CD4-positive, alpha-beta T cell treated with Interleukin-17A for 1 hour (primary cell): Measurements from ENCODE around the gene ACO2.
A peak's percentile ranks its signal among the peaks of the same experiment; 100 is the strongest.
"Not testable (repeated sequence)": the region's sequence is repeated elsewhere in the genome, so short reads cannot be mapped to it uniquely, and the experiment has no call there.

Experiments used
- DNase-seq: peaks from one replicate; pipeline ENCODE4 v3.0.0-alpha.2; 2020

Gene ACO2

DNA sequence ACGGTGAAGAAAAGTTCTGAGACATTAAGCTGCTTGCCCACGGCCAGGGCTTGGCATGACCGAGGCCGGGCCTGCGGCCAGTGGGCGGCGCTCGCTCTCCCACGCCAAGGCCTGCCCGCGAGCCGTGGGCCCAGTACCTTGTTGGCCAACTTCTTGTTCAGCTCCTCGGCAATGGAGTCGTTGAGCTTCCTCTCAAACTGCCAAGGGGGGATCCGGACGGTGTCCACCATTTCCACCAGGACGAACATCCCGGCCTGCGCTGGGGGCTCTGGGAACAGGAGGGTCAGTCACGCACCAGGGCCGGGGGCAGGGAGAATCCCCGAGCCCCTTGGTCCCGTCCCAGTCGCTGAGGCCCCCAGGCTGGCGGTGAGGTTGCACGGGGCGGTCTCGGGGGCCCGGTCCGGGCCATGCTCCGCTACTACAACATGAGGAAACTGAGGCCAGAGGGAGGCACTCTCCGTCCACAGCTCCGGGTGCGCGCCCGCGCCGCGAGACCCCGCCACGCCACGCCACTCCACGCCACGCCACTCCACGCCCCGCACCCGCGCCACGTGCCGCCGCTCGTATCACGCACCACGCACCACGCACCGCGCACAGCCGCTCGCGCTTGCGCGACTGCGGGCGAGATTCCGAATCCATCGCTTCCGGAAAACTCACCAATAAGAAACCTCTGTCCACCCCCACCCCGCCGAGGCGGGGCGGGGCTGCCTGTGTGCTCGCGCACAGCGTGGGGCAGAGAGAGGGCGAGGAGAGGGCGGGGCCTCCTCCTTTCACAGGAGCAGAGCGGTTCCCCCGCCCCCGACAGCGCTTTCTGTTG is 75.1 kb downstream of the ACO2 start, which contains the start of gene POLR3H:
POLR3H (minus strand) TSS at position 617 of the 817 bp plus-strand sequence; CDS start at position 248, 369 bp downstream.
- peak; percentile 97 for DNase-seq

- DNase-seq = no peak
These were observed 76.0 kb downstream of the ACO2 start for GRCh38 chr22:41544671-41545476.

DNA sequence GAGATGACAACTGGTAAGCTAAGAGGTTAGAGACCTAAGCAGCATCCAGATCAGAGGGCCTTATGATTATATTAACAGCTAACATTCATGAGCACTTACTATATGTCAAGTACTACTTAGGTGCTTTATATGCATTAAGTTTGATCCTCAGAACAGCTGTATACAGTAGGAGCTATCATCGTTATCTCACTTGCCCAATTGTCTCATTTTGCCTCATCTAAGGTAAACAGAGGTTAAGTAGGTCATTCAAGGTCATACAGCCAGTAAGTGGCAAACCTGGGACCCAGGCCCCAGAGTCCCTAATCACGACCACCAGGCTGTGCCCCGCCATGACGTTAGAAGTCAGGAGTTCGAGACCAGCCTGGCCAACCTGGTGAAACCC is 79.9 kb downstream of the ACO2 start:
- no peak for DNase-seq

DNA sequence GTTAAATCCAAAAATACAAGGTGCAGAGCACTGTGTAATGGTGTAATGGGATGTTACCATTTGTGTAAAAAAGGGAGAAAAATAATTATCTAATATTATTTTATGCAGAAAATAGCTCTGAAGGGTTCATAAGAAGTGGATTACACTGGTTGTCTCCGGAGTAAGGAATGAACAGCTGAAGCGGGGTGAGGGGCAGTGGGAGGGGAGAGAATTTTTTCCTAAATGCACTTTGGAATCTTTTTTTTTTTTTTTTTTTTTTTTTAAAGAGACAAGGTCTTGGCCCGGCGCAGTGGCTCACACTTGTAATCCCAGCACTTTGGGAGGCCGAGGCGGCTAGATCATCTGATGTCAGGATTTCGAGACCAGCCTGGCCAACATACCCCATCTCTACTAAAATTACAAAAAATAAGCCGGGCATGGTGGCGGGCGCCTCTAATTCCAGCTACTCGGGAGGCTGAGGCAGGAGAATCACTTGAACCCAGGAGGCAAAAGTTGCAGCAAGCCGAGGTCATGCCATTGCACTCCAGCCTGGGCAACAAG is 82.1 kb downstream of the ACO2 start:
- DNase-seq = no peak

DNA sequence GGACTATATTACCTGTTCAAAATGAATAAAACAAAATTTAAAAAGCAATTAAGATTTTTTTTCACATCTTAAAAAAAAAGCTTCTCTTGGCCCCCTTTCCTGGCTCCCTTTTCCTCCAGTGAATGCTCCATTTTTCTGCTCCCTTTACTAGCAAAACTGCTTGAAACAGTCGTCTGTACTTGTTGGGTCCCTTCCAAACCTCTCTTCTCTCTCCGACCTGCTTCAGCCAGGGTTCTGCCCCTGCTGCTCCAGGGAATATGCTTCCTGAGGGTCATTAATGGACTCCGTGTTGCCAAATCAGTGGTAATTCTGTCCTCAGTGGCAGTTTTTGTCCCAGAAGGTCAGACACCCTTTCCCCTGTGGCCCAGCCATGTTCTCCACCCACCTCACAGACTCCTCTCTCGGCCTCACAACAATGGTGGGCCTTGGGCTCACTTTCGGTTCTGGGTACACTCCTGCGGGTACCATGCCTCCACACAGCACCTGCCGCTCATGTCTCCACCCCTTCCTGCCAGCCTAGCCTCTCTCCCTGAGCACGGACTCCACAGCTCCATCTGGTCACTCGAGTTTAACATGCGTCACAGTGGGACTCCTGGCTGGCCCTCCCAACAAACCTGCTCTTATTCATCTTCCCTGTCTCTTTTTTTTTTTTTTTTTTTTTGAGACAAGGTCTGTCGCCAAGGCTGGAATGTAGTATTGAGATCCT is 83.1 kb downstream of the ACO2 start:
- no peak for DNase-seq

DNA sequence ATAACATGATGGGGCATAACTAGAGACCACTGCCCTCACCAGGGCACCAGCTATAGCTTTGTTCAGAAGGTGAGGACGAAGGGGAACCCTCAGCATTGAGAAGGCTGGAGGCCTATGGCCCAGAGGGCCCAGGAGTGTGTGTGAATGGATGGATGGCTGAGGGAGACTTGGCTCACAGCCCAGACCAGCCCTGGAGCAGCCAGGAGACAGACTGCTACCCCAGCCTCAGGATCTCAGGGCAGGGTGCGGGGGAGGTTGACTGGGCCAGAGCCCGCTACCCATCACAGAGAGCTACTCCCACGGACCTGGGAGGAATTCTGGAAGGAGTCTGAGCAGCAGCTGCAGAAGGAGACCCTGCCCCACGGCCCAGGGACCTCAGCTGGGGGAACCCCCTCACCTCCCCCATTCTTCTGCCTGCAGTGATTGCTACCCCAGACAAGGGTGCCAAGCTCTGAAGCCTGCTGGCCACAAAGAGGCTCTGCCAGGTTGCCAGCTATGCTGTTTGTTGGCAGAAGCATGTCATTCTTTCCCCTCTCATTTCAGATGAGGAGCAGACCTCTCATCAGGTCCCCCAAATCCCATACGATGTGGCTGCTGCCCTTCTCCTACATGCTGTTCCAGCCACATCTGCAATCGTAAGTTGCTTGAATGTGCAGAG is 86.5 kb downstream of the ACO2 start:
- DNase-seq = no peak

DNA sequence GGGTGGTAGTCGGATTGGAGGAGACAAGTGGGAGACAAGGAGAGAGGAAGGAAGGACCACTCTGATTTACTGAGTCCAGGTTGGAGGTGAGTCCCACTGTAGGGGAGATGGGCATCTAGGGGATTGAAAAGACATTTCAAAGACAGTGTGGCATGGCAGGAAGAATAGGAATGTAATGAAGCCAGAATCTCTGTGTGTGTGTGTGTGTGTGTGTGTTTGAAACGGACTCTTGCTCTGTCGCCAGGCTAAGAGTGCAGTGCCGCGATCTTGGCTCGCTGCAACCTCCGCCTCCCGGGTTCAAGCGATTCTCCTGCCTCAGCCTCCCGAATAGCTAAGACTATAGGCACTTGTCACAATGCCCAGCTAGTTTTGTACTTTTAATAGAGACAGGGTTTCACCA is 87.6 kb downstream of the ACO2 start:
- no peak for DNase-seq

GRCh38 chr22:41557401-41558240 is 88.7 kb downstream of the ACO2 start:
- DNase-seq = no peak

DNA sequence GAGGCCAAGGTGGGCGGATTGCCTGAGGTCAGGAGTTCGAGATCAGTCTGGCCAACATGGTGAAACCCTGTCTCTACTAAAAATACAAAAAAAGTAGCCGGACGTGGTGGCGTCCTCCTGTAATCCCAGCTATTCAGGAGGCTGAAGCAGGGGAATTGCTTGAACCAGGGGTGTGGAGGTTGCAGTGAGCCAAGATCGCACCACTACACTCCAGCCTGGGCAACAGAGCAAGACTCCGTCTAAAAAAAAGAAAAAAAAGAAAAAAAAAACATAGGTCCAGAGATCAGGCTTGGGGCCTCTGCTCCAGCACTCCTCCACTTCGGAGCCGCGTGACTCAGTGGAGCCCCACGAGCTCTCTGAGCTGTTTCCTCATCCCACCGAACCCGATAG is 89.3 kb downstream of the ACO2 start:
- DNase-seq = not testable (repeated sequence)

GRCh38 chr22:41560095-41560471 is 91.2 kb downstream of the ACO2 start:
- no peak for DNase-seq

- DNase-seq = no peak
These were observed 92.4 kb downstream of the ACO2 start for GRCh38 chr22:41561335-41561734.

- DNase-seq = no peak
These were observed 92.9 kb downstream of the ACO2 start for GRCh38 chr22:41561788-41562187.

- no peak for DNase-seq
These were observed 93.5 kb downstream of the ACO2 start for GRCh38 chr22:41562461-41562860.

DNA sequence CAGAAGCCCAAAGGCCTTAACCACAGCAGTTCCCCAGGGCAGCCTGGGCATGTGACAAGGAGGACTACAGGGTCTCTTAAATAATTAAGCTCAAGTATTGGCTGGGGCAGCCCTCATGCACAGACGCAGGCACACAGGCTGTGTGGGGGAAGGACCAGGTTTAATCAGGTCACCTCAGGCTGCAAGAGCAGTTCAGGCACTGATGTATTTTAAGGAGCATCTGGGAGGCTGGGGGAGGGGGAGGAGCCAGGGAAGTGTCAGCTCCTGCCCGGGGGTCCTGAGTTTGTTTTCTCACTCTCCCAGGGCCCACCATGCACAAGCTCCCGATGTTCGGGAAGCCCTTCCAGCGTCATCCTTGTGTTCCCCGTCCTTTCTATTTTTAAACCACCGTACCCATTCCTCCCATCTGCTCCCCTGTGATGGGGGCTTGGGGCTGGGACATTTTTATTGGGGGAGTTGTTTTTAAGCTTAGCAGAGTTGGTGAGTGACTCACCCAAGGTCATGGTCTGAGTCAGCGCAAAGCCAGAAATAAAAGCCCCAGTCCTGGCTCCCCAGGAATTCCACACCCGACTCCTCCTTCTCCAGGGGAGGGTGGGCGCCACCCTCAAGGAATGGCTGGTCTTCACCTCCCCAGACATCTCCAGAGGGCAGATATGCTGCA is 94.3 kb downstream of the ACO2 start:
- no peak for DNase-seq

GRCh38 chr22:41564563-41564962 is 95.6 kb downstream of the ACO2 start:
- no peak for DNase-seq

GRCh38 chr22:41565403-41566054 is 96.6 kb downstream of the ACO2 start:
- no peak for DNase-seq

GRCh38 chr22:41567512-41567768 is 98.5 kb downstream of the ACO2 start:
- no peak for DNase-seq

DNA sequence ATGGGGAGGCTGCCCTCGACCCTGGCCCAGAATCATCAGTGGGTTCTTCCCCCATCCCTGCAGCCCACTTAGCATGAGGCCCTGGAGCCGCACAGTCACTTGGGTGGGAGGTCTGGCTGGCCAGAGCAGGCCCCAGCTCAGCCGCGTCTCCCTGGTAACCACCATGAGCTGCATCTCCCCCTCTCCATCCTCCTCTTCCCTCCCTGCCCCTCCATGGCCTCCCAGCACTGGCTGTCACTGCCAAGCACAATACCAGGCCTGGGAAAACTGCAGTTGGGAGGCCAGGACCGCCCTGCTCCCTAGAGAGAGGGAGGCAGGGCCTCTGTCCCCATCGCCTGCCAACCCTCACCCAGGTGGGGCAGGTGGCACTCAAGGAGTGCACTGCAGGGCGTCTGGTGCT is 99.9 kb downstream of the ACO2 start:
- no peak for DNase-seq

DNA sequence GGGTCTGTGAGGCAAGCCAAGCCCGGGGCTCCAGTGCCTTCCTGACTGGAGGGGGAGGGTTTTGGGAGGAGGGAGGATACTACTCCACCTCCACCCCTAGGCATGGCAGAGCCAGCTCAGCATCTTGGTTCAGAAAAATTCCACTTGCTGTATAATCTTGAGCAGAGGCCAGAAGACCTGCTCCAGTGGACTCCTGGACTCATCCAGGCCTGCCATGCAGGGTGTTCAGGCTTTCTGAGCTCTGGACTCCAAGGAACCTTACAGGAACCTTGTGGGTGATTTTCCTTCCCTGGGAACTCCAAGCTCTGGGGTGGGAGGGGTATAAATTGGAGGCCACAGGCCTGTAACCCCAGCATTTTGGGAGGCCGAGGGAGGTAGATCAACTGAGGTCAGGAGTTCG is 101.3 kb downstream of the ACO2 start:
- DNase-seq = no peak

GRCh38 chr22:41571786-41572185 is 102.9 kb downstream of the ACO2 start:
- DNase-seq = no peak

GRCh38 chr22:41572305-41572704 is 103.4 kb downstream of the ACO2 start:
- not testable (repeated sequence) for DNase-seq
